K562 (cell line): Measurements from ENCODE around the gene GTF2A2.

Source experiments
- EGR1 ChIP-seq: fragments of 450-650 bp; conservative IDR thresholded peaks from 2 replicates; pipeline ENCODE4 v1.6.1; 2017; ENCODE audit warnings: mild to moderate bottlenecking
- JUND ChIP-seq, 2 experiments: IDR thresholded peaks; 2 replicates in 1 of 2; 3 replicates in 1 of 2; pipeline ENCODE4 v1.6.1; 2011; ENCODE audit warnings: borderline replicate concordance in 2 of 2, low read depth in 2 of 2, low read length in 2 of 2, improper control_type of control experiment in 1 of 2, missing biosample characterization in 1 of 2, missing genetic modification characterization in 1 of 2, missing genetic modification reagents in 1 of 2
- NFIX ChIP-seq: fragments of 250-450 bp; sonication (Bioruptor Pico); IDR thresholded peaks from 2 replicates; pipeline ENCODE4 v1.4.0; 2020; ENCODE audit warnings: low read depth, mild to moderate bottlenecking, moderate library complexity
- POLR2A ChIP-seq: fragments of 450-650 bp; conservative IDR thresholded peaks from 2 replicates; pipeline ENCODE4 v1.6.1; 2016
- POLR2AphosphoS5 ChIP-seq: IDR thresholded peaks from 2 replicates; pipeline ENCODE4 v1.6.1; 2011; ENCODE audit warnings: mild to moderate bottlenecking, low read depth, low read length, moderate library complexity; ENCODE audit not compliant: control insufficient read depth, insufficient read depth
- SMARCA4 ChIP-seq: fragments of 450-650 bp; IDR thresholded peaks from 2 replicates; pipeline ENCODE4 v1.6.1; 2016
- ZKSCAN1 ChIP-seq: fragments of 150-350 bp; IDR thresholded peaks from 2 replicates; pipeline ENCODE4 v1.6.1; 2016; ENCODE audit warnings: low read depth, low read length
- TF ChIP-seq, protein P1 (sequence below), 3 experiments: IDR thresholded peaks in 2 of 3; conservative IDR thresholded peaks in 1 of 3; 2 replicates each; pipeline ENCODE4 v1.5.1; 2011 to 2012; ENCODE audit warnings: low read length in 3 of 3, mild to moderate bottlenecking in 3 of 3, control low read depth in 2 of 3, improper control_type of control experiment in 1 of 3, inconsistent platforms in 1 of 3, low read depth in 1 of 3, mixed read lengths in 1 of 3, moderate library complexity in 1 of 3; ENCODE audit not compliant: insufficient read depth in 2 of 3
- TF ChIP-seq, protein P2 (sequence below): fragments of 450-650 bp; IDR thresholded peaks from 2 replicates; pipeline ENCODE4 v1.6.1; 2016; ENCODE audit warnings: missing biosample characterization, missing genetic modification characterization
- TF ChIP-seq, protein P3 (sequence below): fragments of 250-450 bp; sonication (Bioruptor Pico); IDR thresholded peaks from 2 replicates; pipeline ENCODE4 v1.5.0; 2022; ENCODE audit warnings: mild to moderate bottlenecking
- TF ChIP-seq, protein P4 (sequence below): sonication (generic); formaldehyde crosslinking; IDR thresholded peaks from 2 replicates; pipeline ENCODE4 v1.8.1; 2022; ENCODE audit warnings: missing genetic modification reagents
- TF ChIP-seq, protein P5 (sequence below), 2 experiments: fragments of 450-650 bp; conservative IDR thresholded peaks; 2 replicates each; pipeline ENCODE4 v1.6.1; 2017; ENCODE audit warnings: mild to moderate bottlenecking in 2 of 2, moderate library complexity in 2 of 2
- TF ChIP-seq, protein P6 (sequence below), 2 experiments: fragments of 450-650 bp in 1 of 2; sonication (generic) in 1 of 2; formaldehyde crosslinking in 1 of 2; IDR thresholded peaks in 1 of 2; conservative IDR thresholded peaks in 1 of 2; 2 replicates each; pipeline versions ENCODE4 v1.6.1 to v1.8.1; 2016 to 2023; ENCODE audit warnings: mild to moderate bottlenecking in 2 of 2, moderate library complexity in 2 of 2, inconsistent platforms in 1 of 2, missing genetic modification reagents in 1 of 2

DNA sequence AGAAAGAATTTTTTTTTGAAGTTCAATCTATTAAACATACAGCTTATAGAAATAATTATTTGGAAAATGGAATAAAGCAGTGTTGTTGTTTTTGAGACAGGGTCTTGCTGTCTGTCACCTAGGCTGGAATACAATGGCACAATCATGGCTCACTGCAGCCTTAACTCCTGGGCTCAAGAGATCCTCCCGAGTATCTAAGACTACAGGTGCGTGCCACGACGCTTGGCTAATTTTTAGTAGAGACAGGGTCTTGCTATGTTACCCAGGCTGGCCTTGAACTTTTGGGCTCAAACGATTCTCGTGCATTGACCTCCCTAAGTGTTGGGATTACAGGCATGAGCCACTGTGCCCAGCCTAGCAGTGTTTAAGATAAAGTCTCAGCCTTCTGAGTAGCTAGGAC is 23.0 kb upstream of the GTF2A2 start:
- TF ChIP-seq SMARCA4 = no peak
- TF ChIP-seq, protein P1, sequence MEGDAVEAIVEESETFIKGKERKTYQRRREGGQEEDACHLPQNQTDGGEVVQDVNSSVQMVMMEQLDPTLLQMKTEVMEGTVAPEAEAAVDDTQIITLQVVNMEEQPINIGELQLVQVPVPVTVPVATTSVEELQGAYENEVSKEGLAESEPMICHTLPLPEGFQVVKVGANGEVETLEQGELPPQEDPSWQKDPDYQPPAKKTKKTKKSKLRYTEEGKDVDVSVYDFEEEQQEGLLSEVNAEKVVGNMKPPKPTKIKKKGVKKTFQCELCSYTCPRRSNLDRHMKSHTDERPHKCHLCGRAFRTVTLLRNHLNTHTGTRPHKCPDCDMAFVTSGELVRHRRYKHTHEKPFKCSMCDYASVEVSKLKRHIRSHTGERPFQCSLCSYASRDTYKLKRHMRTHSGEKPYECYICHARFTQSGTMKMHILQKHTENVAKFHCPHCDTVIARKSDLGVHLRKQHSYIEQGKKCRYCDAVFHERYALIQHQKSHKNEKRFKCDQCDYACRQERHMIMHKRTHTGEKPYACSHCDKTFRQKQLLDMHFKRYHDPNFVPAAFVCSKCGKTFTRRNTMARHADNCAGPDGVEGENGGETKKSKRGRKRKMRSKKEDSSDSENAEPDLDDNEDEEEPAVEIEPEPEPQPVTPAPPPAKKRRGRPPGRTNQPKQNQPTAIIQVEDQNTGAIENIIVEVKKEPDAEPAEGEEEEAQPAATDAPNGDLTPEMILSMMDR (IDR thresholded peaks at IDR 0.05 in 2 of 3, conservative IDR thresholded peaks at IDR 0.05 in 1 of 3; ENCODE audit: insufficient read depth in 2 of 3, low read depth in 1 of 3, low read length in 3 of 3) = no peak
- TF ChIP-seq POLR2AphosphoS5 = no peak
- TF ChIP-seq, protein P2, sequence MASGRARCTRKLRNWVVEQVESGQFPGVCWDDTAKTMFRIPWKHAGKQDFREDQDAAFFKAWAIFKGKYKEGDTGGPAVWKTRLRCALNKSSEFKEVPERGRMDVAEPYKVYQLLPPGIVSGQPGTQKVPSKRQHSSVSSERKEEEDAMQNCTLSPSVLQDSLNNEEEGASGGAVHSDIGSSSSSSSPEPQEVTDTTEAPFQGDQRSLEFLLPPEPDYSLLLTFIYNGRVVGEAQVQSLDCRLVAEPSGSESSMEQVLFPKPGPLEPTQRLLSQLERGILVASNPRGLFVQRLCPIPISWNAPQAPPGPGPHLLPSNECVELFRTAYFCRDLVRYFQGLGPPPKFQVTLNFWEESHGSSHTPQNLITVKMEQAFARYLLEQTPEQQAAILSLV (tag) = no peak
- TF ChIP-seq, protein P3, sequence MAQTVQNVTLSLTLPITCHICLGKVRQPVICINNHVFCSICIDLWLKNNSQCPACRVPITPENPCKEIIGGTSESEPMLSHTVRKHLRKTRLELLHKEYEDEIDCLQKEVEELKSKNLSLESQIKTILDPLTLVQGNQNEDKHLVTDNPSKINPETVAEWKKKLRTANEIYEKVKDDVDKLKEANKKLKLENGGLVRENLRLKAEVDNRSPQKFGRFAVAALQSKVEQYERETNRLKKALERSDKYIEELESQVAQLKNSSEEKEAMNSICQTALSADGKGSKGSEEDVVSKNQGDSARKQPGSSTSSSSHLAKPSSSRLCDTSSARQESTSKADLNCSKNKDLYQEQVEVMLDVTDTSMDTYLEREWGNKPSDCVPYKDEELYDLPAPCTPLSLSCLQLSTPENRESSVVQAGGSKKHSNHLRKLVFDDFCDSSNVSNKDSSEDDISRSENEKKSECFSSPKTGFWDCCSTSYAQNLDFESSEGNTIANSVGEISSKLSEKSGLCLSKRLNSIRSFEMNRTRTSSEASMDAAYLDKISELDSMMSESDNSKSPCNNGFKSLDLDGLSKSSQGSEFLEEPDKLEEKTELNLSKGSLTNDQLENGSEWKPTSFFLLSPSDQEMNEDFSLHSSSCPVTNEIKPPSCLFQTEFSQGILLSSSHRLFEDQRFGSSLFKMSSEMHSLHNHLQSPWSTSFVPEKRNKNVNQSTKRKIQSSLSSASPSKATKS = no peak
- TF ChIP-seq, protein P4, sequence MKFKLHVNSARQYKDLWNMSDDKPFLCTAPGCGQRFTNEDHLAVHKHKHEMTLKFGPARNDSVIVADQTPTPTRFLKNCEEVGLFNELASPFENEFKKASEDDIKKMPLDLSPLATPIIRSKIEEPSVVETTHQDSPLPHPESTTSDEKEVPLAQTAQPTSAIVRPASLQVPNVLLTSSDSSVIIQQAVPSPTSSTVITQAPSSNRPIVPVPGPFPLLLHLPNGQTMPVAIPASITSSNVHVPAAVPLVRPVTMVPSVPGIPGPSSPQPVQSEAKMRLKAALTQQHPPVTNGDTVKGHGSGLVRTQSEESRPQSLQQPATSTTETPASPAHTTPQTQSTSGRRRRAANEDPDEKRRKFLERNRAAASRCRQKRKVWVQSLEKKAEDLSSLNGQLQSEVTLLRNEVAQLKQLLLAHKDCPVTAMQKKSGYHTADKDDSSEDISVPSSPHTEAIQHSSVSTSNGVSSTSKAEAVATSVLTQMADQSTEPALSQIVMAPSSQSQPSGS (CRISPR knock-in tag) = no peak
- no peak for TF ChIP-seq POLR2A
- no peak for TF ChIP-seq ZKSCAN1
- no peak for TF ChIP-seq JUND (IDR thresholded peaks at IDR 0.05; ENCODE audit: borderline replicate concordance, low read depth, low read length)
- TF ChIP-seq JUND (tag; IDR thresholded peaks at IDR 0.05; ENCODE audit: borderline replicate concordance, low read depth, low read length) = no peak
- TF ChIP-seq, protein P5, sequence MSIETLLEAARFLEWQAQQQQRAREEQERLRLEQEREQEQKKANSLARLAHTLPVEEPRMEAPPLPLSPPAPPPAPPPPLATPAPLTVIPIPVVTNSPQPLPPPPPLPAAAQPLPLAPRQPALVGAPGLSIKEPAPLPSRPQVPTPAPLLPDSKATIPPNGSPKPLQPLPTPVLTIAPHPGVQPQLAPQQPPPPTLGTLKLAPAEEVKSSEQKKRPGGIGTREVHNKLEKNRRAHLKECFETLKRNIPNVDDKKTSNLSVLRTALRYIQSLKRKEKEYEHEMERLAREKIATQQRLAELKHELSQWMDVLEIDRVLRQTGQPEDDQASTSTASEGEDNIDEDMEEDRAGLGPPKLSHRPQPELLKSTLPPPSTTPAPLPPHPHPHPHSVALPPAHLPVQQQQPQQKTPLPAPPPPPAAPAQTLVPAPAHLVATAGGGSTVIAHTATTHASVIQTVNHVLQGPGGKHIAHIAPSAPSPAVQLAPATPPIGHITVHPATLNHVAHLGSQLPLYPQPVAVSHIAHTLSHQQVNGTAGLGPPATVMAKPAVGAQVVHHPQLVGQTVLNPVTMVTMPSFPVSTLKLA (conservative IDR thresholded peaks at IDR 0.05) = no peak
- no peak for TF ChIP-seq EGR1
- TF ChIP-seq NFIX = no peak
- TF ChIP-seq, protein P6, sequence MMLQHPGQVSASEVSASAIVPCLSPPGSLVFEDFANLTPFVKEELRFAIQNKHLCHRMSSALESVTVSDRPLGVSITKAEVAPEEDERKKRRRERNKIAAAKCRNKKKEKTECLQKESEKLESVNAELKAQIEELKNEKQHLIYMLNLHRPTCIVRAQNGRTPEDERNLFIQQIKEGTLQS (IDR thresholded peaks at IDR 0.05) = no peak
- TF ChIP-seq, protein P6 (CRISPR knock-in tag; conservative IDR thresholded peaks at IDR 0.05) = no peak
